GM12865 (cell line): ENCODE data around the gene TNS3.

Experiments used
- DNase-seq: peaks from one replicate; pipeline ENCODE4 v3.0.0; 2010; ENCODE audit warnings: low read depth
- H3K4me3 ChIP-seq: 2 replicates; pipeline ENCODE4 v1.5.1; 2011; ENCODE audit warnings: mild to moderate bottlenecking, low read depth, low read length, control low read depth
- CTCF ChIP-seq: IDR thresholded peaks from 2 replicates; pipeline ENCODE4 v1.5.1; 2011; ENCODE audit warnings: low read length, control low read depth, low read depth, inconsistent platforms; ENCODE audit not compliant: insufficient read depth; ENCODE audit errors: missing control alignments

The TNS3 gene

GRCh38 chr7:47378728-47379395, 203.0 kb downstream of the TNS3 start:
- no peak for DNase-seq
- no peak overlapping the region for H3K4me3 ChIP-seq
- TF ChIP-seq CTCF, result no peak

GRCh38 chr7:47377741-47378140, 204.2 kb downstream of the TNS3 start:
- no peak overlapping the region for H3K4me3 ChIP-seq
- no peak for DNase-seq
- TF ChIP-seq CTCF, result no peak

GRCh38 chr7:47376991-47377616, 204.8 kb downstream of the TNS3 start:
- no peak for TF ChIP-seq CTCF
- DNase-seq, result no peak
- H3K4me3 ChIP-seq, result no peak overlapping the region

GRCh38 chr7:47375121-47375938, 206.6 kb downstream of the TNS3 start:
- H3K4me3 ChIP-seq, result no peak overlapping the region
- no peak for DNase-seq
- no peak for TF ChIP-seq CTCF

- no peak for TF ChIP-seq CTCF
- DNase-seq, result no peak
- H3K4me3 ChIP-seq, result no peak overlapping the region
Measured at GRCh38 chr7:47374538-47374937, 207.4 kb downstream of the TNS3 start.

- no peak overlapping the region for H3K4me3 ChIP-seq
- TF ChIP-seq CTCF, result no peak
- DNase-seq, result no peak
Measured at GRCh38 chr7:47373871-47374451, 207.9 kb downstream of the TNS3 start.
